ENCODE data around the gene SORCS2. TPM values are rescaled to one million over a fixed set of nuclear protein-coding genes. Genes with fewer than 3 reads are reported as not detected.

Gene SORCS2
- total and polyA plus RNA-seq, 2 experiments from 2014 or later, result 0.92 to 6.9 TPM

DNA sequence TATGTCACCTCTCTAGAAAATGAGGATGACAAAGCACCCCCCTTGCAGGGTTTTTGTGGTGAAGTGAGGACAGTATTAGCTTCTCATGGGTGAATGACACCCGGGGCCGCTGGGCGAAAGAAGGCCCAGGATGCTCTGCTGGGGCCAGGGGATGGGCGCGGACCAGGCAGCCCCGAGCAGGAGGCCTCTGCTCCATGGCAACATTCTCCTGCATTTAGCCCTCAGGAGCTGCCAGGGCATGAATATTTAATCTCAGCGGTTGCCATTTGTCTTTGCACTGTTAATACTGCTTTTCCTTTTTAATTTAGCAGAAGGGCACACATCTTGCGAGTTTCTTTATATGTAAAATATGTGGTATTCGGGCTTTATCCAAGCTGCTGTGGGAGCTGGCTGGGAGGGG is 272.7 kb downstream of the SORCS2 start:
- no peak overlapping the region for H3K4me3 ChIP-seq
- H3K4me1 ChIP-seq (ENCODE audit: low read depth), result no peaks in the 10 kb centered on the region
- TF ChIP-seq, protein P1, sequence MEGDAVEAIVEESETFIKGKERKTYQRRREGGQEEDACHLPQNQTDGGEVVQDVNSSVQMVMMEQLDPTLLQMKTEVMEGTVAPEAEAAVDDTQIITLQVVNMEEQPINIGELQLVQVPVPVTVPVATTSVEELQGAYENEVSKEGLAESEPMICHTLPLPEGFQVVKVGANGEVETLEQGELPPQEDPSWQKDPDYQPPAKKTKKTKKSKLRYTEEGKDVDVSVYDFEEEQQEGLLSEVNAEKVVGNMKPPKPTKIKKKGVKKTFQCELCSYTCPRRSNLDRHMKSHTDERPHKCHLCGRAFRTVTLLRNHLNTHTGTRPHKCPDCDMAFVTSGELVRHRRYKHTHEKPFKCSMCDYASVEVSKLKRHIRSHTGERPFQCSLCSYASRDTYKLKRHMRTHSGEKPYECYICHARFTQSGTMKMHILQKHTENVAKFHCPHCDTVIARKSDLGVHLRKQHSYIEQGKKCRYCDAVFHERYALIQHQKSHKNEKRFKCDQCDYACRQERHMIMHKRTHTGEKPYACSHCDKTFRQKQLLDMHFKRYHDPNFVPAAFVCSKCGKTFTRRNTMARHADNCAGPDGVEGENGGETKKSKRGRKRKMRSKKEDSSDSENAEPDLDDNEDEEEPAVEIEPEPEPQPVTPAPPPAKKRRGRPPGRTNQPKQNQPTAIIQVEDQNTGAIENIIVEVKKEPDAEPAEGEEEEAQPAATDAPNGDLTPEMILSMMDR (IDR thresholded peaks at IDR 0.05; ENCODE audit: low read depth, low read length), result no peak
- no peak for DNase-seq (ENCODE audit: low read depth in 1 of 2, low spot score in 1 of 2)
- no peaks in the 10 kb centered on the region for H3K27me3 ChIP-seq
- no peaks in the 10 kb centered on the region for H3K36me3 ChIP-seq
- H3K27ac ChIP-seq, result no peak overlapping the region
- no peaks in the 10 kb centered on the region for H3K9me3 ChIP-seq (ENCODE audit: low read depth)

DNA sequence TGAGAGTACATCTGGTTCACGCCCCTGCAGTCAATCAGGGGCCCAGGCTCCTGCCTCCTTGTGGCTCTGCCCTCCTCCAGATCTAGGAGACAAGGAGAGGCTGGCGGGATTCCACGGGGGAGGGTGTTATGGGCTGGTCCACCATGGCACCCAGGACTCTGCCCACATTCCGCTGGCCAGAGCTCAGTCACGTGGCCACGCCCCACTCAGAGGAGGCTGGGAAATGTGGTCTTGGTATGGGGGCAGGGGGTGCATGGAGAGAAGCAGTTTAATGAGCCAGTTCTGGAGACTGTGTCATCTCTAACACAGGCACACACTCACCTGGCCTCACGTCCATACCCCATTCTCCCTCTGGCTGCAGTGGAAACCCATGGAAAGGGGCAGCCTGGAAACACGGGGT is 273.9 kb downstream of the SORCS2 start:
- H3K4me1 ChIP-seq (ENCODE audit: low read depth), result no peaks in the 10 kb centered on the region
- TF ChIP-seq, protein P1 (IDR thresholded peaks at IDR 0.05; ENCODE audit: low read depth, low read length), result no peak

DNA sequence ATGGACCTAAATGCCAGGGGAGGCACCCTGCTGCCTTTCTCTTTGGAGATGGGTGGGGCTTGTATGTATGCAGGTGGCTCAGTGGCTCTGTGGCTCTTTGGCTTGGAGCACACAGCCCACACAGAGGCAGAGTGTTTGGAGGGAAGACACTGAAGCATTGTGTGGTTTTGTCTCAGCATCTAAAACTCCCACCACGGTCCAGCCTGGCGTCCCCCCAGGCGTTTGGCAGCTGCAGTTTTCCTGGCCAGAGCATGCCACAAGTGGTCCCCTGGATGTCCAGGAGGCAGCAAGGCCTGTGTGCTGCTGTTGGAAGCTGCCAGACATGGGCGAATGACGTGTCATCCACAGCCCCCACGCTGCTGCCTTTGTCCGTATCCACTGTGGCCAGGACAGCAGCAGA is 274.6 kb downstream of the SORCS2 start:
- H3K27me3 ChIP-seq, result no peaks in the 10 kb centered on the region
- TF ChIP-seq, protein P1 (IDR thresholded peaks at IDR 0.05; ENCODE audit: low read depth, low read length), result no peak
- no peak overlapping the region for H3K27ac ChIP-seq
- DNase-seq (ENCODE audit: low read depth in 1 of 2, low spot score in 1 of 2), result no peak
- no peaks in the 10 kb centered on the region for H3K4me1 ChIP-seq (ENCODE audit: low read depth)
- no peaks in the 10 kb centered on the region for H3K9me3 ChIP-seq (ENCODE audit: low read depth)
- no peaks in the 10 kb centered on the region for H3K36me3 ChIP-seq
- H3K4me3 ChIP-seq, result no peak overlapping the region

More for the DNA sequence above, 273.9 kb downstream of the SORCS2 start:
- DNase-seq (ENCODE audit: low read depth in 1 of 2, low spot score in 1 of 2), result no peak
- Histone ChIP-seq H3K27ac (no peak overlapping the region), H3K36me3 (no peaks in the 10 kb centered on the region), H3K9me3 (ENCODE audit: low read depth) (no peaks in the 10 kb centered on the region), H3K27me3 (no peaks in the 10 kb centered on the region), H3K4me3 (no peak overlapping the region)

DNA sequence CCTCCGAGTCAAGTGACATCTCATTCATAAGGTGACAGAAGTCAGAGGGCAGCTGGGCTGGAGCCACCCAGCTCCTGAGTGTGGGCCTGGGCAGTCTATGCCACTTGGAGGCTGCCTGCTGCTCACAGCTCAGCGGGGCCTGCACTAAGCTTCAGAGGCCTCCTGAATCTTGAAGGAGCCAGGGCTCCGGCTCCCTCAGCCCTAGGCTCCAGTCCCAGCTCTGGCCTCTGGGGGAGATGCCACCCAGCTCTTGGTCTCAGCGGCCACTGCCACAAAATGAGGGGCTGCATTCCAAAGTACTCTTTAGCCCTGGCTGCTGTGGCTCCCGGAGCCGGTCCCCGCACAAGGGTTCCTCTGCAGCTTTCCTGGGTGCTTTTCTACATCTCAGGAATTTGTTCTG is 275.1 kb downstream of the SORCS2 start:
- Histone ChIP-seq H3K27ac (no peak overlapping the region), H3K36me3 (no peaks in the 10 kb centered on the region), H3K4me1 (ENCODE audit: low read depth) (no peaks in the 10 kb centered on the region), H3K27me3 (no peaks in the 10 kb centered on the region), H3K4me3 (no peak overlapping the region), H3K9me3 (ENCODE audit: low read depth) (no peaks in the 10 kb centered on the region)
- no peak for DNase-seq (ENCODE audit: low read depth in 1 of 2, low spot score in 1 of 2)
- TF ChIP-seq, protein P1 (IDR thresholded peaks at IDR 0.05; ENCODE audit: low read depth, low read length), result no peak

DNA sequence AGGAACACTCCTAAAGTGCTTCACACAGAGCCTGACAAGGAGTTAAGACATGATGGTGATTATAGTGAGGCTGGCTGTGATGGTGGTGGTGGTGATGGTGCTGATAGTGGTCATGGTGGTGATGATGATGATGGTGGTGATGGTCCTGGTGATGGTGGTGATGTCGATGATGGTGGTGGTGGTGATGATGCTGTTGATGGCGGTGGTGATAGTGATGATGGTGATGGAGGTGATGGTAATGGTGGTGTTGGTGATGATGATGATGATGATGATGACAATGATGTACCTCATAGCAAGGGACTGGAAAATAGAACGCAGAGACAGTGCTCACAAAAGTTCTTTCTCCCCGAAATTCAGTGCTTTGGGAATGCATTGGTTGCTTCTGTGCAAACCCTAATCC is 276.7 kb downstream of the SORCS2 start:
- Histone ChIP-seq H3K27me3 (no peaks in the 10 kb centered on the region), H3K4me3 (no peak overlapping the region), H3K9me3 (ENCODE audit: low read depth) (no peaks in the 10 kb centered on the region), H3K4me1 (ENCODE audit: low read depth) (no peaks in the 10 kb centered on the region), H3K36me3 (no peaks in the 10 kb centered on the region), H3K27ac (no peak overlapping the region)
- TF ChIP-seq, protein P1 (IDR thresholded peaks at IDR 0.05; ENCODE audit: low read depth, low read length), result no peak
- DNase-seq (ENCODE audit: low read depth in 1 of 2, low spot score in 1 of 2), result no peak

DNA sequence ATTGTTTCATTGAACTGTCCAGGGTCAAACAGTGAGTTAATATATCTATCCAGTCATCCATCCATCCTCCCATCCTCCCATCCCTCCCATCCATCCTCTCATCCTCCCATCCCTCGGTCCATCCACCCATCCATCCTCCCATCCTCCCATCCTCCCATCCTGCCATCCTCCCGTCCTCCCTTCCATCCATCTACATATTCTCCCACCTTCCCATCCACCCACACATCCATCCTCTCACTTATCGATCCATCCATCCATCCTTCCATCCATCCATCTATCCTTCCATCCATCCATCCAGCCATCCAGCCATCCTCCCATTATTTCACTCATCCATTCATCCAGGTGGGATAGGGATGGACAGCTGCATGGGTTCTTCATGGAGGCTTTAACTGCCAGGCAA is 277.8 kb downstream of the SORCS2 start:
- H3K4me3 ChIP-seq, result no peak overlapping the region
- no peak overlapping the region for H3K27ac ChIP-seq
- H3K27me3 ChIP-seq, result no peaks in the 10 kb centered on the region
- no peaks in the 10 kb centered on the region for H3K4me1 ChIP-seq (ENCODE audit: low read depth)
- H3K9me3 ChIP-seq (ENCODE audit: low read depth), result no peaks in the 10 kb centered on the region
- TF ChIP-seq, protein P1 (IDR thresholded peaks at IDR 0.05; ENCODE audit: low read depth, low read length), result no peak
- H3K36me3 ChIP-seq, result no peaks in the 10 kb centered on the region
- DNase-seq (ENCODE audit: low read depth in 1 of 2, low spot score in 1 of 2), result no peak

All from cardiac muscle cell (in vitro differentiated cells and primary cell).